ENCODE data around the gene DAB2IP.

DAB2IP gene

DNA sequence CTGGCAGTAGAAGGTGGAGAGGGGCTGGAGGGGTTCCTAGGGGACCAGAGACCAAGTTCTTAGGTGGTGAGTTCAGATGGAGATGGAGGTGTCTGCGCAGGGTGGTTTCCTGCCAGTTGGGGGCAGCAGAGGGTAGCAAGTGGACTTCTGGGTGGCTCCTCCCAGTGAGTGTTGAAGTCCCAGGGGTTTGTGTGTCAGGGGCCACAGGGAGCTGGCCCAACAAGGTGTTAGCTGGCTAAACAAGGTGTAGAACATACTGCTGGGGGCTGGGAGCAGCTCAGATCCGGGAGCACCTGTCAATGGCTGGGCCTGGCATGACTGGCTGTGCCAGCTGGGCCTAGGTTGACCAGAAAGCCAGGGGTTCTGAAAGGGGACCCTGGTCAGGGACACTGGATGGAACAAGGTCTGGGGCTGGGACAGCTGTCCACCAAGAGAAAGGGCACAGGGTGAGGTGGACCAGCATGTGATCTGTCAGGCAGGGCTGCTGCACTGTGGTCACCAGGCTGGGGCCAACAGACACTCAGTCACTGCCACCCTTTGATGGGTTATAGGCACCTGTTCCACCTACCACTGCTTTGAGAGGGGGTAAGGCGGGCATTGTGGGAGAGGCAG is 35.6 kb downstream of the DAB2IP start:
- peak; percentile 84 for DNase-seq

GRCh38 chr9:121688146-121688680 is 36.8 kb downstream of the DAB2IP start:
- no peak for DNase-seq

- no peak for DNase-seq
Observed at GRCh38 chr9:121688681-121689080, 37.2 kb downstream of the DAB2IP start.

GRCh38 chr9:121689461-121690157 is 38.2 kb downstream of the DAB2IP start:
- DNase-seq = no peak

DNA sequence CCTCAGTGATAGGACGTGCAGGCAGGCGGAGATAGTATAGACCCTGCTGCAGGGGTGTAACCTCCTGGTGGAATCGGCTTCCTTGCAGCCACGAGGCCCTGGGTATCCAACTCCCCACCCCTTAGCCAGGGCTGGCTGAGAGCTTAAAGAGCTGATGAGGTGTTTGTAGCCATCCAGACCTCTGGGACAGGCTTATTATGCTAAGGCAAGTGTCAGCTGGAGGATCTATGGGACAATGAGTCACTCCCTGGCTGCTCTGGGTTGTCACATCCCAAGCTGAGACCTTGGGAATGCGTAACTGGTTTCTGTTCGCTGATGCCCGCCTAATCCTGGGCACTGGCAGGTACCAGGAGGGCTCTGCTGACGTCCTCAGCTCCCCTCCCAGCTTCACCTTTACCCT is 38.9 kb downstream of the DAB2IP start:
- DNase-seq = no peak

DNA sequence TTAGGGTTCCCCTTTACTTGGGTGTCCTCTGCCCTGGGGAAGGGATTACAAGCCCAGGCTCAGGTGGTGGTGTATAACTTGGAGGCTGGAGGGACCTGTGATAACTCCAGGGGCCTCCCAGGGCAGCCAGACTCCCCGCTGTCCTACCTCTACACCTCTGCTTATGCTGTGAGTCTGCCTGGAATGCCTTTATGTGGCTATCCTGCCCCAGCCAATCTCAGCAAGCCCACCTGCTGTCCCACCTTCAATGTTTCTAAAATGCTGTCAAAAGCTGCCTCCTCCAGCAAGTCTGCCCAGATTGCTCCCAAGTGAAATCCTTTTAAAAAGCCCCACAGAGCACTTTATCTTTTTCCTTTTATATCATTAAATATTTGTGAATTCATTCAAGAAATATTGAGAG is 39.3 kb downstream of the DAB2IP start:
- no peak for DNase-seq

- no peak for DNase-seq
Observed at GRCh38 chr9:121691890-121692289, 40.5 kb downstream of the DAB2IP start.

GRCh38 chr9:121692606-121693387 is 41.4 kb downstream of the DAB2IP start:
- peak; percentile 63 for DNase-seq

- no peak for DNase-seq
Observed at GRCh38 chr9:121693388-121693670, 41.9 kb downstream of the DAB2IP start.

DNA sequence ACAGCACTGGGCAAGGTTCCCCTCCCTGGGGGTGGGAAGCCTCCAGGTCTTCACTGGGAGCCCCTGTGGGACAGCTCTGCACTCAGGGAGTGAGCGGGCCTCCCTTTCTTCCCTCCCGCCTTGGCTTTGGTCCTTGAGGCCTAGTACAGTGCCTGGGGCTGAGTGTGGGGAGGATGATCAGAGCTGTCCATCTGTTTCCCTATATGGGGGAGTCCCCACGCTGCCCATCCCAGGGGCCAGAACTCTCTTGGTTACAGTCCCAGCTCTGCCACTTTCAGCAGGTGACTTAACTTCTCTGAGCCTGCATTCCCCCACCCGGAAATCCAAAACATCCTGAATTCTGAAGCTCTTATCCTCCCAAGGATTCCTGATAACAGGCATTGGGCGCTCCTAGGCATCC is 42.6 kb downstream of the DAB2IP start:
- DNase-seq = no peak

- no peak for DNase-seq
Observed at GRCh38 chr9:121694600-121694999, 43.2 kb downstream of the DAB2IP start.

DNA sequence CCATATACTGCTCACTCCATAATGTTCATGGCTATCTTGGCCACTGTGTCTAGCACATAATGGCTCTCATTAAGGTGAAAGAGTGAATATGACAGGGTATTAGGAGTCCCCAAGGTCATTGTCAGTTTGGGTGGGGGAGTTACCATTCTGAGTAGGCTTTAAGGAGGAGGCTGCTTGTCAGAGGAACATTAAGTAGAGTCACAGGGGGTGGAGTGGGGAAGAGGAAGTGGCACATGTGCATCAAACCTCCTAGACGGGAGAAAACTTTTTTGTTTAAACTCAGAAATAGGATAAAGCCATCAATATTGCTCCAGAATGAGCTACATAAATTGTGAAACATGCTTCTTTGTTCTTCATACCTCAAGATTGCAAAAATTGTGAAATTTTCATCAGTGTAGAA is 45.5 kb downstream of the DAB2IP start:
- DNase-seq = no peak

- DNase-seq = peak; percentile 77
Observed at GRCh38 chr9:121698627-121699570, 47.5 kb downstream of the DAB2IP start.

DNA sequence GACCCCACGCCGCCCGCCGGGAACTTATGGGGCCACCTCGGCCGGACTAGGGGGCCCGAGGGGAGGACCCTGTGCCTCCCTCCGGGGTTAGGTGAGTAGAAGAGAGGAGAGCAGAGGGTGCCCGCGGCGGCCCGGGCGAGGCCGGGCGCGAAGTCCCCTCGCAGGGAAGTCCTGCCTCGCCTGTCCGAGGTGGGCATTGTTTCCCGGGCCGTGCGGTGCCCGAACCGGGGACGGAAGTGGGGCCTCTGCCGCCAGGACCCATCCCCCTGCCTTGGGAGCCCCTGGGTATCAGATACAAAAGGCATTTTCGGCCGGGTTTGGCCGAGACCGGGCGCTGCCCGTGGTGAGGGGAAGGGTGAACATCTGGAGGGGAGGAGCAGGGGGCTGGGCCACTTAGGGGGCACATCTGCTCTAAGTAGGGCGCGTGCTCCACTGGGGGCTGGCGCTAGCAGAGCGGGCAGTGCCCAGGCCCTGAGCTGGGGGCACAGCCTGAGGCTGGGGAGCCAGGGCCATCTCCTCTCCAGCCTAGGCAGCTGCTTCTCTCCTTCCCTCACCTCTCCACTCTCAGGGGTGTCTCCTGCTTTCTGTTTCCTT is 48.2 kb downstream of the DAB2IP start:
- no peak for DNase-seq

GRCh38 chr9:121700165-121700831 is 48.9 kb downstream of the DAB2IP start:
- DNase-seq = peak; percentile 81

DNA sequence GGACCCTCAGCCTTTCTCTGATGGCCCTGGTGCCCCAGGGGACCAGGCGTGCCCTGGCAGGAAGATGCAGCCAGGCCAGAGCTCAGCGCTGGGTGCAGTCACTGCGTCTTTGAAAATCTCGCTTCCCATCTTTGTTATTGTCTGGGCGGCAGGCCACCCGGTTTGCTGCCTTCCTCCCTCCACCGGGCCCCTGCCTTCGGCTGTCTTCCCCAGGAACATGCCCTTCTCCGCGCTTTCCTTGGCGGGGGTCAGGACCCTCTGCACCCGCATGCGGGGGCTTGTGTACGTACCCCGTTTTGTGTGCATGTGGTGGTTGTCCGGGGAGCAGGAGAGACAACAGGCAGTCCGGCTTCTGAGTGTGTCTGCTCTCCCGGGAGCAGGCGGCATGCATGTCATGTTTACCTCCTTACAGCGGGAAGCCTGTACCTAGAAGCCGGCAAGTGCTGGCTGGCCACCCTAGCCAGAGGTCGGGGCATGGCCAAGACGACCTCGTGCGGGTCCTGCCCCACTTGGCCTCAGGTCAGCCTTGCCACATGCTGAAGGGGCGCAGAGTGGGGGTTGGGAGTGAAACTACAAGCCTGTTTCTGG is 49.5 kb downstream of the DAB2IP start:
- DNase-seq = no peak

GRCh38 chr9:121701736-121702261 is 50.4 kb downstream of the DAB2IP start:
- no peak for DNase-seq

- DNase-seq = peak; percentile 58
Observed at GRCh38 chr9:121703014-121703734, 51.7 kb downstream of the DAB2IP start.

DNA sequence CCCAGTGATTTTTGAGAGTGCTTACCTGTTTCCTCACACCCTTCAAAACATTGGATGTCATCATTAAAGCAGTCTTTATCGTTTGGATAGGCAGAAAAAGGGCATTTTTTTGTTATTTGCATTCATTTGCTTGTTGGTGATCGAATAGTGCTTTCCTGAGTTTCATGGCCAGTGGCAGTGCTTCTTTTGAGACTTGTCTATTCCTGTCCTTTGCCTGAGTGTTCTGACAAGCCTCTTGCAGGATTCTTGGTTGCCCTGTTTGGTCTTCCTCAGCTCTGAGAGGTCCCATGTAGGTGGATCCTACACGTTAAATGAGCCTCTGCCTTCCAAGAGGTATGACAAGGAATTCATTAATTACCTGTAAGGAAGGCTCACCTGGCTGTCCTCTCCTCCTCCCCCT is 52.8 kb downstream of the DAB2IP start:
- no peak for DNase-seq

- DNase-seq = no peak
Observed at GRCh38 chr9:121706149-121706750, 54.8 kb downstream of the DAB2IP start.

Measured in 8988T (cell line).